ENCODE data around the gene GPT2. TPM values are rescaled to one million over a fixed set of nuclear protein-coding genes. Genes with fewer than 3 reads are reported as not detected.
"Not testable (repeated sequence)": the region's sequence is repeated elsewhere in the genome, so short reads cannot be mapped to it uniquely, and the experiment has no call there.

Gene GPT2
- total and polyA plus RNA-seq, 7 donors: 3.3 to 28.7 (median 14.8) TPM

DNA sequence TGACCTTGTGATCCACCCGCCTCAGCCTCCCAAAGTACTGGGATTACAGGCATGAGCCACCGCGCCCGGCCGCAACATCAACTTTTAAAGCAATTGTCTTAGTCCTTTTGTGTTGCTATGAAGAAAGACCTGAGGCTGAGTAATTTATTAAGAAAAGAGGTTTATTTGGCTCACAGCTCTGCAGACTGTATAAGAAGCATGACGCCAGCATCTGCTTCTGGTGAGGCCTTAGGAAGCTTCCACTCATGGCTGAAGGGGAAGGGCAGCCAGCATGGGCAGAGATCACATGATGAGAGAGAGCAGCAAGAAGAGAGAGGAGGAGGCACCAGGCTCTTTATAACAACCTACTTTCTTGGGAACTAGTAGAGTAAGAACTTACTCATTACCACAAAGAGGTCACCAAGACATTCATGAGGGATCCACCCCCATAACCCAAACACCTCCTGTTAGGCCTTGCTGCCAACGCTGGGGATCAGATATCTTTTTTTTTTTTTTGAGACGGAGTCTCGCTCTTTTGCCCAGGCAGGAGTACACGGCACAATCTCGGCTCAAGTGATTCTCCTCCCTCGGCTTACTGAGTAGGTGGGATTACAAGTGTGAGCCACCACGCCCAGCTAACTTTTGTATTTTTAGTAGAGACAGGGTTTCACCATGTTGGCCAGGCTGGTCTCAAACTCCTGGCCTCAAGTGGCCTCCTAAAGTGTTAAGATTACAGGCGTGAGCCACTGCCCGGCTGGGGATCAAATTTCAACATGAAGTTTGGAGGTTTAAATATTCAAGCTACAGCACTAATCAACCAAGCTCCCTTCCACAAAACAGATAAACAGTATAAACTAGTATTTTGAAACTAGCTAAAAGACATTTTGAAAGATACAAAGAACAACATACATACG is 21.4 kb upstream of the GPT2 start:
- Histone ChIP-seq H3K4me1 (peaks cover 0 to 2% (median 1%) of the 10 kb centered on the region in 4 donors), H3K27me3 (no peaks in the 10 kb centered on the region), H3K27ac (no peak overlapping the region), H3K36me3 (no peaks in the 10 kb centered on the region), H3K4me3 (no peak overlapping the region), H3K9me3 (no peaks in the 10 kb centered on the region)
- intact Hi-C loops (cut with DNase I): no loop called here
- 94 to 95% methylated on average over 16 of the region's 16 CpGs for WGBS, 2 donors
- DNase-seq: no peak
- no peak for TF ChIP-seq POLR2A (IDR thresholded peaks at IDR 0.05)
- no peak for TF ChIP-seq CTCF (IDR thresholded peaks at IDR 0.05)
- TF ChIP-seq EP300 (IDR thresholded peaks at IDR 0.05): no peak
- no peak for TF ChIP-seq POLR2AphosphoS5 (IDR thresholded peaks at IDR 0.05)

DNA sequence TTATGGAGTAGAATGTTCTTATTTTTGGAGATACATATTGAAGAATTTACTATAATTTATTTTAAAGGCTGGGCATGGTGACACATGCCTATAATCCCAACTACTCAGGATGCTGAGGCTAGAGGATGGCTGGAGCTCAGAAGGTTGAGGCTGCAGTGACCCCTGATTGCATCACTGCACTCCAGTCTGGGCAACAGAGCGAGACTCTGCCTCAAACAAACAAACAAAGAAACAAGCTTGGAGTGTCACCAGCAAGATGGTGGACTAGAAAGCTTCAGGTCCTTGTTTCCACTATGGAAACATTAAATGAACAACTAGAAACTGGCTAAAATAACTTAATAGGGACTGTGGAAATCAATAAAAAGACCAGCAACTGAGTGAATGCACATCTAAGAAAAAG is 17.9 kb upstream of the GPT2 start:
- no peak for DNase-seq
- Histone ChIP-seq H3K9me3 (no peaks in the 10 kb centered on the region), H3K27ac (no peak overlapping the region), H3K27me3 (no peaks in the 10 kb centered on the region), H3K4me3 (no peak overlapping the region), H3K36me3 (no peaks in the 10 kb centered on the region), H3K4me1 (no peaks in the 10 kb centered on the region)
- WGBS, 2 donors: 86 to 93% methylated on average over 1 of the region's 1 CpG
- intact Hi-C loops (cut with DNase I): no loop called here
- TF ChIP-seq EP300 (IDR thresholded peaks at IDR 0.05) (no peak), CTCF (IDR thresholded peaks at IDR 0.05) (no peak), POLR2A (IDR thresholded peaks at IDR 0.05) (no peak)

DNA sequence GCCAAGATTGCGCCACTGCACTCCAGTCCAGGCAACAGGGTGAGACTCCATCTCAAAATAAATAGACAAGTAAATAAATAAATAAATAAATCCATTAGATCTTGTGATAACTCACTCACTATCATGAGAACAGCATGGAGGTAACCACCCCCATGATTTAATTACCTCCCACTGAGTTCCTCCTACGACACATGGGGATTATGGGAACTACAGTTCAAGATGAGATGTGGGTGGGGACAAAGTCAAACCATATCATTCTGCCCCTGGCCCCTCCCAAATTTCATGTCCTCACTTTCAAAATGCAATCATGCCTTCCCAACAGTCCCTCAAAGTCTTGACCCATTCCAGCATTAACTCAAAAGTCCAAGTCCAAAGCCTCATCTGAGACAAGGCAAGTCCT is 16.7 kb upstream of the GPT2 start:
- DNase-seq; H3K36me3 ChIP-seq; H3K27me3 ChIP-seq; H3K9me3 ChIP-seq; H3K27ac ChIP-seq; H3K4me1 ChIP-seq; H3K4me3 ChIP-seq; intact Hi-C loops (cut with DNase I): not testable (repeated sequence)
- WGBS, 2 donors: 76 to 89% methylated on average over 2 of the region's 2 CpGs

DNA sequence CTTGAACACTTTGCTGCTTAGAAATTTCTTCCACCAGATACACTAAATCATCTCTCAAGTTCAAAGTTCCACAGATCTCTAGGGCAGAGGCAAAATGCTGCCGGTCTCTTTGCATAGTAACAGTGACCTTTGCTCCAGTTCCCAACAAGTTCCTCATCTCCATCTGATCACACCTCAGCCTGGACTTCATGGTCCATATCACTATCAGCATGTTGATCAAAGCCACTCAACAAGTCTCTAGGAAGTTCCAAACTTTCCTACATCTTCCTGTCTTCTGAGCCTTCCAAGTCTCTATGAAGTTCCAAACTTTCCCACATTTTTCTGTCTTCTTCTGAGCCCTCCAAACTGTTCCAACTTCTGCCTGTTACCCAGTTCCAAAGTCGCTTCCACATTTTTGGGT is 15.3 kb upstream of the GPT2 start:
- H3K27me3 ChIP-seq; DNase-seq; intact Hi-C loops (cut with DNase I); H3K9me3 ChIP-seq; H3K4me3 ChIP-seq; H3K27ac ChIP-seq; H3K36me3 ChIP-seq; H3K4me1 ChIP-seq: not testable (repeated sequence)
- 52 to 71% methylated on average over 2 of the region's 2 CpGs for WGBS, 2 donors

- H3K36me3 ChIP-seq: no peaks in the 10 kb centered on the region
- intact Hi-C loops (cut with DNase I): no loop called here
- H3K27me3 ChIP-seq: no peaks in the 10 kb centered on the region
- DNase-seq: no peak
- WGBS, 2 donors: 86 to 92% methylated on average over 8 of the region's 8 CpGs
- no peak overlapping the region for H3K4me3 ChIP-seq
- no peaks in the 10 kb centered on the region for H3K4me1 ChIP-seq
- no peak overlapping the region for H3K27ac ChIP-seq
- H3K9me3 ChIP-seq: no peaks in the 10 kb centered on the region
- TF ChIP-seq CTCF (IDR thresholded peaks at IDR 0.05) (no peak), EP300 (IDR thresholded peaks at IDR 0.05) (no peak), POLR2A (IDR thresholded peaks at IDR 0.05) (no peak), POLR2AphosphoS5 (IDR thresholded peaks at IDR 0.05) (no peak)
Measured at GRCh38 chr16:46871597-46871996, 12.6 kb upstream of the GPT2 start.

GRCh38 chr16:46873201-46873600 is 11.0 kb upstream of the GPT2 start:
- Histone ChIP-seq H3K9me3 (no peaks in the 10 kb centered on the region), H3K4me3 (no peak overlapping the region), H3K27ac (no peak overlapping the region), H3K36me3 (no peaks in the 10 kb centered on the region), H3K27me3 (no peaks in the 10 kb centered on the region), H3K4me1 (no peaks in the 10 kb centered on the region)
- DNase-seq: no peak
- intact Hi-C loops (cut with DNase I): no loop called here
- no peak for TF ChIP-seq POLR2AphosphoS5 (IDR thresholded peaks at IDR 0.05)
- TF ChIP-seq CTCF (IDR thresholded peaks at IDR 0.05): no peak
- no peak for TF ChIP-seq POLR2A (IDR thresholded peaks at IDR 0.05)
- TF ChIP-seq EP300 (IDR thresholded peaks at IDR 0.05): no peak
- WGBS, 2 donors: 80 to 89% methylated on average over 3 of the region's 3 CpGs
